Medulla oblongata (tissue), 1 donor: Measurements from ENCODE around the gene EREG.
"Not testable (repeated sequence)": the region's sequence is repeated elsewhere in the genome, so short reads cannot be mapped to it uniquely, and the experiment has no call there.

Source experiments
- DNase-seq: peaks from one replicate; pipeline ENCODE4 v3.0.0-alpha.2; 2015; ENCODE audit errors: extremely low spot score

The EREG gene

DNA sequence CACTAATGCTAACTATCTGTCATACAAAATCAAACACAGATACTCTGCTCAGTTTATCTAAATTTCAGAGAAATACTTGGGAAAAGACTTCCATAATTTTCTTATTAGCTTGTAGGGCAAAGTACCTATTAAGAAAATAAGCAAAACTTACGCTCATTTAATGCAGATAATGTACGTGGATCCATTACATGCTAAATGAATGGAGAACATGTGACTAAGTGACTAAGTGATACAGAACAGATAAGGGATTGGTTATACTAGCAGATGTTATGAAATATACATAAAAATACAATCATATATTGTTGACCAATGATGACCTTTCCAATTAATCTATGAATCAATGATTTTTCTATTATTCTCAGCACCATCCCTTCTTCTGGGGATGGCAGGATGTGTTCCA lies 25.7 kb downstream of the EREG start:
- DNase-seq: no peak

DNA sequence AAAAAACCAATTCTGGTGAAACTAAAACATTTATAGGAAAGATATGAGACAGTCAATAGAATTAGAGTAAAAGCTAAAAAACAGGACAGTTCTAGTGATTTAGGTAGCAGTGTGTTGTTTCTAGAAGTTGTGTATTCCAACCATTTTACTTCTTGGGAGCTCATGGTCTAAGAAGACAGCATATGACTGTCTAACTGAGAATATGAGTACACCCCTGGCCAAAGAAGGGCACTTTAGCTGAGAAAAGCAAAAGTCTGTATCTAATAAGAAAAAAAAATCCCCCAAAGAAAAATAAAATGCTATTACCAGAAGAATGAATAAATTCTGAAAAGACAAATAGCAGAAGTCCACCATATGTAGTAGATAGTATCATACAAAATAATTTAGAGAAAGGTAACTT lies 26.4 kb downstream of the EREG start:
- no peak for DNase-seq

DNA sequence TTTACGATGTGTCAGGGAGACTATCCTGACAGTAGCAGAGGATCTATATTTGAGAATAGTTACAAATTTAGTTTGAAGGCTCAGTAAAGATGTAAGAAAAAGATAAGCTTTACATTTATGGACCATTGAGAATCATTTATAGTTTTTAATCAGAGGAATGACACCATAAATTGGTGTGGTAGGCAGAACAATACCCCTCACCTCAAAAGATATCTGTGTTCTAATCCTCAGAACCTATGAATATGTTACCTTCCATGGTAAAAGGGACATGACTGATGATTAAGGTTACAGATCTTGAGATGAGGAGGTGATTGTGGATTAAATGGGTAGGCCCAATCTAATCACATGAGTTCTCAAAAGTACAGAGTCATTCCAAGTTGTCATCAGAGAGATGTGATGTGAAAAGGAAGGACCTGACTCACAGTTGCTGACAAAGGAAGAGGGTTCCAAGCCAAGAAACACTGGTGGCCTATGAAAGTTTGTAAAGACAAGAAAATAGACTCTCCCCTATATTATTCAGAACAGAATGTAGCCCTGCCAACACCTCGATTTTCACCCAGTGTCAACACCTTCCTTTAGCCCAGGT lies 27.0 kb downstream of the EREG start:
- DNase-seq: no peak

DNA sequence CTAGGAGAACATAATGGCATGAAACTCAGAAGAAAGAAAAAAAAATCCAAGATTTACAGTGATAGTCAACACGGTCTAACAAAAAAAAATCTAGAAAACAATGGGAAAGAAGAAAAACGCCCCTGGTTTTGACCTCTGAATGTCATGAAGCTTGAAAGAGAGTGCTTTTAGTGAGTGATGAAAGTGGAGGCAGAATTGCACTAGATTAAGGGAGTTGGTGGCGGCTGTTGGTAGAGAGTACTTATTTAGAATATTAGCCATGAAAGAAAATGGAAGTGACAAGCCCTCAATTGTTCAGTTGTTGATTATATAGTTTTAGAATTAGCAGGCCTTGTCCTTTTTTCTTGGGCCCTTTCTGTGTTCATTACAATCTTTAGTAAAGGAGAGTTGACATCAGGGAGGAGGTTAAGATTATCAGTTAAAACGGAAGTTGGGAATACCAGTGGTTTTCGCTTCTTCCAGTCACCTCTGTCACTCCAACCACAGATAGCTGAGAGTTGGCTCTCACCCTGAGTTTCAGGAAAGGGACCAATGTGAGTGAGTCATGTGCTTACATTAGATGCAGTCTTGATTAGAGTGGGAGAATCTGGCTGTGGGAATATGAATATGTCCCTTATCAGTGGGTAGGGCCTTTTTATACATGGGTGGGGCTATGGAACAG lies 29.7 kb downstream of the EREG start:
- no peak for DNase-seq

DNA sequence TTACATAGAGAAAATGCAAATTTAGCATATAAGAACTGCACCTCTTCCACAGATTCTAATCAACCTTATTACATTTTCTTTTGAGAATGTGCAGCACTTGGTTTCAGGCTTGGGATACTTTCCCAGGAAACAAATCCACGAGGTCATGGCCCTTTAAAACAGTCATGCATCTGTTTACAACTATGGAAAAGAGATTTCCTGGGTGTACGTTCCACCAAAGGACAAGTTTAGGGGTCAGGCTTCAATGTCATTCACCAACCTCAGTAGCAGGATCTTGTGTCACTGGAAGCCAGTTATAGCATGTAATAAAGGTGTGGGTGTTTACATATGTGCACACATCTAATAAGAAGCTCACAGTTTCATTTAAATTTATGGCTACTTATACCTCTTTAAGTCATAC lies 30.7 kb downstream of the EREG start:
- no peak for DNase-seq

DNA sequence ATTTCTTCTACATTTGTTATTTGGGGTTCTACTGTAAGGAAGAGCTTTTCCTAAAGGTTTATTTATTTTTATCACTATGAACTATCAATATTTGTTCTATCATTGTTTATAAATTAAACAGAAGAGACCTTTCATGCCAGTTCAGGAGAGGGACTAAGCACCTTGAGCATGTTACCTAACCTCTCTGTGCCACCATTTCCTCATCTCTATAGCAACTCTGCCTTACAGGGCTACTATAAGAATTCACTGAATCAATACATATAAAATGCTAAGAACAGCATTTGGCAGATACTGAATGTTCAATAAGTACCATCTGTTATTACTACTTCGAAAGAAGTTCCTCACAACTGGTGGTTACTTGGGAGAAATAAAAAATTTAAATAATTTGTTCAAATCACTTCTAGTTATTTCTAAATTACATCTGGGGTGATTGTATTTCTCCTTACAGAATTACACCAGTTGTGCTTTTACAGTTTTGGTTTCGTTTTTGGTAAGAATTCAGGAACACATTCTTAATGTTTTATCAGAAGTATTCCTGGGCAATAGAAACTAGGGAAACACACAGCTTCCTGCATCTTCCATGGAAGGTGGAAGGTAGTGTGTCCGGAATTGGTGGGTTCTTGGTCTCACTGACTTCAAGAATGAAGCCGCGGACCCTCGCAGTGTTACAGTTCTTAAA lies 32.9 kb downstream of the EREG start:
- peak; percentile 21 for DNase-seq

DNA sequence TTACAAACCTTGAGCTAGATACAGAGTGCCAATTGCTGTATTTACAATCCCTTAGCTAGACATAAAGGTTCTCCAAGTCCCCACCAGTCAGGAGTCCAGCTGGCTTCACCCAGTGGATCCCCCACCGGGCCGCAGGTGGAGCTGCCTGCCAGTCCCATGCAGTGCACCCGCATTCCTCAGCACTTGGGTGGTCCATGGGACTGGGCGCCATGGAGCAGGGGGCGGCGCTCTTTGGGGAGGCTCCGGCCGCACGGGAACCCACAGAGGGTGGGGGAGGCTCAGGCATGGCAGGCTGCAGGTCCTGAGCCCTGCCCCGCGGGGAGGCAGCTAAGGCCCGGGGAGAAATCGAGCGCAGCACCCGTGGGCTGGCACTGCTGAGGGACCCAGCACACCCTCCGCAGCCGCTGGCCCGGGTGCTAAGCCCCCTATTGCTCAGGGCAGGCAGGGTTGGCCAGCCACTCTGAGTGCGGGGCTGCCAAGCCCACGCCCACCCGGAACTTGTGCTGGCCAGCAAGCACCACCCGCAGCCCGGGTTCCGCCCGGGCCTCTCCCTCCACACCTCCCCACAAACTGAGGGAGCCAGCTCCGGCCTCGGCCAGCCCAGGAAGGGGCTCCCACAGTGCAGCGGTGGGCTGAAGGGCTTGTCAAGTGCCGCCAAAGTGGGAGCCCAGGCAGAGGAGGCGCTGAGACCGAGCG lies 34.1 kb downstream of the EREG start:
- DNase-seq: not testable (repeated sequence)

DNA sequence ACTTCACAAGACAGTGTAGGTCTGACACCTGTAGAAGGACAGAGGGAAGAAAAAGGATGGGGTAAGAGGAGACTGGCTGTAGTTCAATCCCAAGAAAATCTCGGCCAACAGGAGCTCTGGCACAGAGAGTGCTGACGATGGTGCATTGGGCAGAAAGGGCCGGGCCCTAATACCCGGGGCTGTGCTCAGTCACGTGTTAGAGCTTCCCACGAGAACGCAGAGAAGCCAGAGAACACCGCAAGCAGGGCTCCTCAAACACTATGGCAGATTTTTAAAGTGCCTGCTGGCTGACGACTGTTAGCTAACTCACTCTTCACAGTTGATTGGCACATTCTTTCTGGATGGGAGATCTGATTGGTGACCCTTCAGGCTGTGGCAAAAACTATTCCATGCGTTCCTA lies 35.5 kb downstream of the EREG start:
- DNase-seq: no peak

DNA sequence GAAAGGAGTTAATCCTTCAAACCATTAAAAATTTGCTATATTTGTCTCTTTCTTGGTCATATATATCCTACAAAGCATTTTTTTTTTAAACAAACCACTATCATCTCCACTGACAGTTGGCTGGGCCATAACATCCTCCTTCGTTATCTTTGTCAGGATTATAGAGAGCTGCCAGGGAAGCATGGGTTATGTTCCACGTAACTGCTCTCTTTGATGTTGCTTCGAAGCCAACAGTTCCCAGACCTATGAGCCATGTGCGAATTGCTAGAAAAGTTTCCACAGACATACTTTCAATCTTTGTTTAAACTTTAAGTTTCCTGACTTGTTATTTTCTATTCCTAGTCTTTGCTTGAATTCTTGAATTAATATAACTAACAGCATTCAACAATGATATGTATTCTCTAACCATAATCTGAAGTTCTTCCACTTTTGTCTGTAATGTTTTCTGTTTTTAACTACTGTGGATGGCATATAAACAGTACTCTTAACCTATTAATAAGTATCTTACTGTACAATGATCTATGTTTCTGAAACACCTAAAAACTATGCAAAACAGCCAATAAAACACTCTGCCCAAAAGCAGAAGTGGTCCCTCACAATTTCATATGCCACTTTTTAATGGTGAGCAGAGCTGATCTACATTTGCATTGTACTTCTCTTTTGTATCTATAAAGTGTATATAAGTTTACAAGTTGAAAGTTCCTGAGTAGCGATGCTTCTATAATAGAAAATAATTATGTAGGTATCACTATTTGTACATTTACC lies 37.9 kb downstream of the EREG start:
- DNase-seq: no peak

DNA sequence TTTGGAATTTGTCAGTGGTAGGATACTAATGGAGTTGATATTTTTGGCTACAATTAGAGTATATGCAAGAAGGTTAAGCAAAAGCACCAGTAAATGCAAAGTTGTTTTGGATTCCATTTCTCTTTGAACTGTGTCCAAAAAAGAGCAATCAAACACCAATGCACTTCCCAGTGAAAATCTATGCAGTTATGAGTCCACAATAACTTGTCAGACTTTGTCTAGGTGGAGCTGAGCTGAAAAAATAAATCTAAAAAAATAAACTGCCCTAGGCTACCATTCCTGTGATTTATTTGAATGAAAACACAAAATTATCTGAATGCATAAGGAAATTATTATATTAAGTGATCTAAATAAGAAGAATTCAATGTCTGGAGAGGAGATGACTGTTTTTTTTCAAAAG lies 42.9 kb downstream of the EREG start:
- DNase-seq: no peak

DNA sequence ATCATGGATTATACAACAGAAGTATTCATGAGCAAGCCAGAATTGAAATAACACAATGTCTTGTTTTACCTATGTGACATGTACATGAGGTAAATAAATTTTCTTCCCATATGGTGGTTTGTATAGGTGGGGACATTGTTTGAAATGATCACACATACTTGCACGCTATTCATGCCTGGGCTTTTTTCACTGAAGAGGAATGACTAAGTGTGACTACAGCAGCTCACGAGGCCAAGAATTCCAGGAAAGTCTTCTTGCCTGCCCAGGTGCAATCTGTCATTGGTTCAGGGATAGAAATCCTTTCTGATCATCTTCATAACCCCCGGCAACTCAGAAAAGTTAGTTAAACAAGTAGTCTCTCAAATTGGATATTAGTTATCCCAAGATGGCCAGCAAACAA lies 43.7 kb downstream of the EREG start:
- no peak for DNase-seq

DNA sequence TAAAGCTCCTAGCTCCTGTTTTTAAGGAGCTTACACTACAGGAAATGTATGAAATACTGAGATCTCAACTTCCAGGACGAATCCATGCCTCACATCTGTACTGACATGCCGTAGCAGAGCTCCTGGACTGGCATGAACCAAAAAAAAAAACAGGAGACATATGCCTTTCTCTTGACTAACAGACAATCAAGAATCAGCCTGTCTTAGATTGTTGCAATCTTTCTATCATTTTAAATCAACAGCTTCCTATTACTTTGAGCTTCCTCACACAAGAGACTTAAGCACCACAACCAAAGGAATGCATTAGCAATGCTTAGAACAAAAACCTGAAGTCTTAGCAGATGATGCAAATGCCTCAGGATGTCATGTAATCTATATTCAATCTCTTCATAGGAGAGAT lies 45.3 kb downstream of the EREG start:
- DNase-seq: no peak

DNA sequence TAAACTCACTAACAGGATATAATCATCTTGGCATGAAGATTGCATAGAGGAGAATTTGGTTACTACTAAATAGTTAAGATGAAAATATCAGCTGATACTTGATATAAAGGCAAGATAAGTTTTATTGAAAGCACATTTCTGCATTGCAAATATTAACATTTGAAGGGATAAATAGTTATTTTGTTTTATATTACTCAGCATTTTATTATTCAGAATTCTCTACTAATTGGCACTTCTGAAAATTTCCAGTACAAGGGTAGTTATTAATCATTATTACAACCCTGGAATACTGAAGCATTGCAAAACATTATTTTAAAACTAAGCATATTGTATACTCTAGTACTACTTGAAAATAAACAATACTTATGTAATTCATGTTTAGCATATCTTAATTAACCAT lies 47.3 kb downstream of the EREG start:
- DNase-seq: no peak

DNA sequence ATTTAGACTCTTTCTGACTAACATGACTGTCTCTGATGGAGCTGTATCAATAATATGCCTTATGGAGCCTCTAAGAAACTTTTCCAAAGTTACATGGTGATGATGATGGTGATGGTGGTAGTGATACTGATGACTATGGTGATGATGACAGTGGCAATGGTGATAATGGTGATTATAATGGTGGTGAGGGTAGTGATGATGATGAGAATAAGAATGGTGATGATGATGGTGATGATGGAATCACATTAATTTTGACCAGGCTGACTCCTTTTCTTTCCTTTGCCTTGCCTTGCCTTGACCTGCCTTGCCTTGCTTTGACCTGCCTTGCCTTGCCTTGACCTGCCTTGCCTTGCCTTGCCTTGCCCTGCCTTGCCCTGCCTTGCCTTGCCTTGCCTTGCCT lies 48.3 kb downstream of the EREG start:
- no peak for DNase-seq

DNA sequence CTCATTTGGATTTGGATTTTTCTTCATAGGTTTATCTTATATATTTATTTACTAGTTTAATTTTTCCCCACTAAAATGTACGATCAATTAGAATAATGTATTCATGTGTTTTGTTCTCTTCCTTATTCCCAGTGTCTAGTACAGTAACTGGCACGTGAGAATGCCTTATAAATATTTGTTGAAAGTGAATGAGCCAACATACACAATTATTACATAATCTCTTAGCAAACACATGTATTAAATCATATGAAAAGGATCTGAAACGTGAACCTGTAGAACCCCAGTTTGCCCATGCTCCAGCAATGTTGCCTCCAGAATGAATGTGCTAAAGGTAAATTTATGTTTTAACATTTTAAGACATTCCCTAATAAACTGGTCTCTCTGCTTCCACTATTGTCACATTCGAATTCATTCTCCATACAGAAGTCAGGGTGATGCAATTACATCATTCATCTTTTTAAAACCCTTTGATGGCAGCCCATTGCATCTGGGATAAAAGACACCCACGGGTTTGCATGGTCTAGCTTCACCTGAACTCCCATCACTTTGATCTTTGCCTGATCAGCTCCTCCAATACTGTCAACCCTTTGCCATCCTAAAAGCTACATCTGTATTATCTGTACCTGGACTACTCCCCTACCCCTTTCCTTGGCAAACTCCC lies 49.3 kb downstream of the EREG start:
- no peak for DNase-seq

DNA sequence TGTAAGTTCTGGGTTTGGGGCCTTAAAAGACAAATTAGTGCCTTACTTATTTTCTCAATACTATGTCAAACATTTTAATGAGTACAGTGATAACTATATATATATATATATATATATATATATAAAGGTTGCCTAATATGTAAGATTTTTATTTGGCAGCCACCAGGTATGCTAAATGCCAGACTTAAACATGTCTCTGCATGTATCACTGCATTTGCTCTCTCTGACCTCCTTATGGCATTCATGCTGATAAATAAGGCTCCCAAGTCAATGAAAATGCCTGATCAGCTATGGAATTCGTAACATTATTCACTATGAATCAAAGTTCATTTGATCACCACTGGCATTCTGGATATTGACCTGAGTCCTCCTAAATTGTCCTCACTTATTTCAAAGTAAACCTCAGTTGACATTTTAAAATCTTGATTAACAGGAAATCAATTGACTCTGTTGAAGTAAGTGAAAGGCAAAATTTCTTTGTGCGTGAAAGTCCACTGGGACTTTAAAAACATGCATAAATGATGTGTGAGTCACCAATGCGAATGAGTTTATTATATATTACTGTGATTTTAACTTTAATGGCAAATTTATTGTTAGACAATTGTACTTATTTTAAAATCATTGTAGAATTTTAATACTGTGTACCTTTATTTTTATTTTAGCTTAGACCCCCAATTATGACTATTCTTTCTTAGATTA lies 50.8 kb downstream of the EREG start:
- no peak for DNase-seq

DNA sequence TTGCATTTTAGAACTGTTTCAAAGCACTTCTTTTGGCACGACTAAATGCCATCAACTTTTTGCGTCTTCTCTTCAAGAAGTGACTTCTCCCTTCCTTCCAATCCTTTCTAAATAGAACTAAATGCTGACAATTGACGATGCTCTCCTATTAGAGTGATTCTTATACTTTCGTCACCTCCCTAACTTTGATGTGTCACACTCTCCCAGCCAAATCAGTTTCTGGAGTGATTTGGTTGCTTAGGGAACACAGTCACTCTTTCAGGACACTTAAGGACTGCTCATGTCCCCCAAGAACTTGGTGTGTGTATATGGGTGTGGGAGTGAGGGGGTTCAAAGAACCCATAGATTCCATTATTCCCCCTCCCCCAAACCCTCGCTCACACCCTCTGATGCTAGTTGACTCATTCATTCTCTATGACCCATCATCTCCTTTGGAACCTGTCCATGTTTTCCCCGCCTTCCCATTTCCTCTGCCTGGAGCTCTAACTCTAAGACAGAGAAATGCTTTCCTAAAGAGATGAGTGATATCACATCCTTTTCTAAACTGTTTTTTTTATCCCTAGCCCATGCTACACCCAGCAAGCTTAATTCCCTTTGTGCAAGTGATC lies 53.2 kb downstream of the EREG start:
- no peak for DNase-seq

DNA sequence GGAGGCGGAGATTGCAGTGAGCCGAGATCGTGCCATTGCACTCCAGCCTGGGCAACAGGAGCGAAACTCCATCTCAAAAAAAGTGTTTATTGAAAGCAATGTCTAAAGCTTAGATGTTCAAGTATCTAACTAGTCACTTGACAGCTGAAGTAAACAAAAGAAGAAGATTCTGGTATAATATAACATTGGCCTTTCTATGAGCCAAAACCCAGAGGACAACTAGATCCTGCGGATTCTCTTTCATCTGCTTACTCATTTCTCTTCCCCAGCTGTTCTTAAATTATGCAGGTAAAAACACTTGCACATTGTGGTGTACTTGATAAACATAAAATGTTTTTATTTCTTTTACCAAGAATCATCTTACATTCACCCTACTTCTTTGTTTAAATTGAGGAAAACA lies 55.9 kb downstream of the EREG start:
- DNase-seq: no peak

DNA sequence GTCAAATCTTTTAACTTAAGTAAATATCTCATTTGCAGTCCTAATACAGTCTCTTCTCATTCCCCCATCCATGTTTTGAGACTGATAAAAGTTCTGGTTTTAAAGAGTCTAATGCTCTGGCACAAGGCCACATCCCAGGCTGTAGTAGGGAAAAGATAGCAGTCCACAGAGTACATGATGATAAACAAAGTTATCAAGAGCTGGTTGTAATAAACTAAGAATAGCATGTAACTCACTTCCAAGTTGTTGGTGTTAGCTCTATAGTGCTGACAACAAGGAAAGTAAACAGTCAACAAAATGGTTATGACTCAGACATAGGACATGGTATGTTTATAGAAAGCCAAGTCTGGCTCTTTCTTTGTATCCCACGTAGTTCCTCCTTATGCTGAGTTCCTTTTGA lies 58.2 kb downstream of the EREG start:
- DNase-seq: no peak

DNA sequence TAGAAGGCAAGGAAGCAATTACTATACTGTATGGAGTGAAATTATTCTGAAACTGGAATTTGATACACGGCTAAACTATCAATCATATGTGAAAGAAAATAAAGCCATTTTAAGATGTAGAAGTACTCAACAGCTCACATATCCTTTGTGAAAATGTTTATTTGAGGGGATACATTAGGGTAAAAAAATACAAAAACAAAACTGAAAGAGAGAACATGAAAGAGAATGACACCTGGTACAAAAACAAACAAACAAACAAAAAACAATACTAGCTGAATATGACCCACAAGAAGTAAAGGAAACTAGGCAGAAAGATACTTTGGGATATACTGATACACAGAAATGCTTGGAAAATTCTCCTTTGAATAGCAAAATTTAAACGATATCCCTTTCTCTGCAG lies 59.2 kb downstream of the EREG start:
- DNase-seq: no peak

DNA sequence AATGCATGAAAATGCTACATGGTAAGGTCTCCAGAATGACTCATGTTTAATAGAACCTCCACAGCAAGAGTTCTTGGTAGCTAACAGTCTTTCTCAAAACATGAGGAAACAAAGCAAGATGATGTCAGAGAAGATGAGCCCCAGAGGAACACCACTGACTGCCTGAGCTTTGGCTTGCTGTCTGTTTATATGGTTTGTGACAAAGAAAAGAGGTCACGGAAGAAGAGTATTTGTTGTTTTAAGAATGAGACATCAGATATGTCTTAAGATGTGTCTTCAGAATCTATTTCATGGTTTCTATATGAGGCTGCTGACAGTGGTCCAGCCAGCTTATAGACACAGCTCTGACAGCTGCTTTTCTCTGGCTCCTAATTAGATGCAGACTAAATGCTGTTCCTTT lies 61.2 kb downstream of the EREG start:
- DNase-seq: no peak
